ENCODE results near the gene LRRC59. TPM values are rescaled to one million over a fixed set of nuclear protein-coding genes. Genes with fewer than 3 reads are reported as not detected.
A peak's percentile ranks its signal among the peaks of the same experiment; 100 is the strongest.

The LRRC59 gene
- polyA plus RNA-seq, 1 donor (not counting 4 experiments of a cell fraction or from before 2014, with no cell fraction given): 152 TPM

GRCh38 chr17:50394711-50395110, 2.6 kb downstream of the LRRC59 start:
- peak overlapping the region; percentile 95 for H3K4me2 ChIP-seq (ENCODE audit: control insufficient read depth, extremely low read depth, insufficient read depth, low read depth, low read length)
- peaks cover 29 to 54% of the 10 kb centered on the region in 2 experiments for H3K36me3 ChIP-seq (ENCODE audit: control insufficient read depth in 2 of 2, extremely low read depth in 1 of 2, insufficient read depth in 2 of 2, low read length in 2 of 2)
- H4K20me1 ChIP-seq (ENCODE audit: control insufficient read depth, extremely low read depth, insufficient read depth, low read length): peaks cover 8% of the 10 kb centered on the region
- H3K27me3 ChIP-seq (ENCODE audit: control insufficient read depth, extremely low read depth, insufficient read depth, low read length): no peaks in the 10 kb centered on the region
- FAIRE-seq: no peak
- H3K4me1 ChIP-seq (ENCODE audit: control insufficient read depth, extremely low read depth, insufficient read depth, low read length): peaks cover 17% of the 10 kb centered on the region
- peak overlapping the region; percentile 36 for H3K9ac ChIP-seq (ENCODE audit: control insufficient read depth, extremely low read depth, insufficient read depth, low read length)
- peaks cover 69% of the 10 kb centered on the region for H3K79me2 ChIP-seq (ENCODE audit: control insufficient read depth, insufficient read depth, low read length)
- peak overlapping the region in 2 of 3 experiments; percentile 16 to 30 for H3K4me3 ChIP-seq (ENCODE audit: control insufficient read depth in 2 of 3, extremely low read depth in 1 of 3, insufficient read depth in 2 of 3, low read depth in 1 of 3, low read length in 3 of 3)
- H3K9me3 ChIP-seq (ENCODE audit: control insufficient read depth, low read depth, low read length): no peaks in the 10 kb centered on the region
- no peak overlapping the region for H3K27ac ChIP-seq (ENCODE audit: control insufficient read depth, insufficient read depth, low read length)
- DNase-seq (ENCODE audit: low read depth, low spot score): no peak
- H2AFZ ChIP-seq (ENCODE audit: control insufficient read depth, low read length): no peak overlapping the region
- H3K9me1 ChIP-seq (ENCODE audit: control insufficient read depth, extremely low read depth, insufficient read depth, low read length): no peaks in the 10 kb centered on the region
- TF ChIP-seq CTCF (optimal IDR thresholded peaks at IDR 0.05 in 1 of 3, IDR thresholded peaks at IDR 0.05 in 1 of 3, conservative IDR thresholded peaks at IDR 0.05 in 1 of 3; ENCODE audit: extremely low read depth in 1 of 3, insufficient read depth in 2 of 3, low read length in 3 of 3): peak in 1 of 3 experiments; percentile 8
- TF ChIP-seq EZH2 (IDR thresholded peaks at IDR 0.05; ENCODE audit: low read length): no peak
- dilution Hi-C loops (cut with MboI; ENCODE audit: extremely low pct_ligation_motif_present, low sequenced_read_pairs): no loop called here

- dilution Hi-C loops (cut with MboI; ENCODE audit: extremely low pct_ligation_motif_present, low sequenced_read_pairs): no loop called here
- Histone ChIP-seq H3K4me2 (ENCODE audit: control insufficient read depth, extremely low read depth, insufficient read depth, low read depth, low read length) (no peak overlapping the region), H3K27me3 (ENCODE audit: control insufficient read depth, extremely low read depth, insufficient read depth, low read length) (no peaks in the 10 kb centered on the region), H3K27ac (ENCODE audit: control insufficient read depth, insufficient read depth, low read length) (no peak overlapping the region), H3K9me1 (ENCODE audit: control insufficient read depth, extremely low read depth, insufficient read depth, low read length) (no peaks in the 10 kb centered on the region), H3K79me2 (ENCODE audit: control insufficient read depth, insufficient read depth, low read length) (peaks cover 77% of the 10 kb centered on the region), H3K4me3 (ENCODE audit: control insufficient read depth in 2 of 3, extremely low read depth in 1 of 3, insufficient read depth in 2 of 3, low read depth in 1 of 3, low read length in 3 of 3) (no peak overlapping the region), H3K9ac (ENCODE audit: control insufficient read depth, extremely low read depth, insufficient read depth, low read length) (no peak overlapping the region), H4K20me1 (ENCODE audit: control insufficient read depth, extremely low read depth, insufficient read depth, low read length) (peaks cover 9% of the 10 kb centered on the region), H2AFZ (ENCODE audit: control insufficient read depth, low read length) (no peak overlapping the region), H3K36me3 (ENCODE audit: control insufficient read depth in 2 of 2, extremely low read depth in 1 of 2, insufficient read depth in 2 of 2, low read length in 2 of 2) (peaks cover 35 to 60% of the 10 kb centered on the region in 2 experiments), H3K4me1 (ENCODE audit: control insufficient read depth, extremely low read depth, insufficient read depth, low read length) (peaks cover 17% of the 10 kb centered on the region), H3K9me3 (ENCODE audit: control insufficient read depth, low read depth, low read length) (no peaks in the 10 kb centered on the region)
- DNase-seq (ENCODE audit: low read depth, low spot score) (no peak), FAIRE-seq (no peak)
- no peak for TF ChIP-seq EZH2 (IDR thresholded peaks at IDR 0.05; ENCODE audit: low read length)
- TF ChIP-seq CTCF (optimal IDR thresholded peaks at IDR 0.05 in 1 of 3, IDR thresholded peaks at IDR 0.05 in 1 of 3, conservative IDR thresholded peaks at IDR 0.05 in 1 of 3; ENCODE audit: extremely low read depth in 1 of 3, insufficient read depth in 2 of 3, low read length in 3 of 3): no peak
Measured at GRCh38 chr17:50393700-50394099, 3.6 kb downstream of the LRRC59 start.
